HepG2 (cell line): ENCODE data around the gene ACBD5. TPM values are rescaled to one million over a fixed set of nuclear protein-coding genes. Genes with fewer than 3 reads are reported as not detected.

Experiments
- JUND ChIP-seq: sonication (generic); formaldehyde crosslinking; IDR thresholded peaks from 2 replicates; pipeline ENCODE4 v1.8.0; 2022; ENCODE audit warnings: mild to moderate bottlenecking, missing genetic modification reagents
- NFIB ChIP-seq: sonication (generic); formaldehyde crosslinking; IDR thresholded peaks from 2 replicates; pipeline ENCODE4 v1.9.0; 2021; ENCODE audit warnings: missing genetic modification reagents, mild to moderate bottlenecking, borderline replicate concordance
- SKI ChIP-seq: fragments of 450-650 bp; IDR thresholded peaks from one replicate; pipeline ENCODE4 v1.6.1; 2018; ENCODE audit warnings: mild to moderate bottlenecking; ENCODE audit not compliant: partially characterized antibody
- SNAPC2 ChIP-seq: sonication (generic); formaldehyde crosslinking; IDR thresholded peaks from 2 replicates; pipeline ENCODE4 v1.8.1; 2022; ENCODE audit warnings: mild to moderate bottlenecking, missing genetic modification reagents
- SRSF9 ChIP-seq: fragments of 200-400 bp; formaldehyde crosslinking; IDR thresholded peaks from 2 replicates; pipeline ENCODE4 v1.6.1; 2018; ENCODE audit warnings: borderline replicate concordance, mild to moderate bottlenecking, low read depth, low read length; ENCODE audit not compliant: insufficient read depth, poor library complexity, severe bottlenecking
- ZBTB42 ChIP-seq: sonication (generic); formaldehyde crosslinking; IDR thresholded peaks from 2 replicates; pipeline ENCODE4 v1.5.0; 2020; ENCODE audit warnings: mild to moderate bottlenecking, missing genetic modification reagents
- ZFP37 ChIP-seq: sonication (generic); formaldehyde crosslinking; IDR thresholded peaks from 2 replicates; pipeline ENCODE4 v1.4.0; 2020; ENCODE audit warnings: missing genetic modification reagents, borderline replicate concordance
- ZNF33B ChIP-seq: sonication (generic); formaldehyde crosslinking; IDR thresholded peaks from 2 replicates; pipeline ENCODE4 v1.5.1; 2020; ENCODE audit warnings: mild to moderate bottlenecking, missing genetic modification reagents
- ZNF644 ChIP-seq: IDR thresholded peaks from 2 replicates; pipeline ENCODE4 v1.6.1; 2016; ENCODE audit warnings: low read depth
- ZNF782 ChIP-seq: sonication (generic); formaldehyde crosslinking; IDR thresholded peaks from 2 replicates; pipeline ENCODE4 v1.4.0; 2020; ENCODE audit warnings: missing genetic modification reagents, mild to moderate bottlenecking, borderline replicate concordance
- polyA plus RNA-seq, 8 experiments: library from polyadenylated mRNA; depleted of rRNA in 3 of 8; stranded (reverse) in 7 of 8; unstranded in 1 of 8; fragments of >200 nt; fragmentation: Illumina TruSeq in 4 of 8; extraction: Trizol in 4 of 8; gene quantifications; 2 replicates each; pipeline versions ENCODE4 v1.2.1 to v1.2.3, GENCODE V29; 2011 to 2016; ENCODE audit warnings: low read depth in 4 of 8, missing spikeins in 1 of 8, mixed read lengths in 1 of 8; ENCODE audit not compliant: insufficient read depth in 1 of 8
- total RNA-seq, 5 experiments: library from RNA; depleted of rRNA; stranded (reverse); fragments of >200 nt; fragmentation: Illumina TruSeq; extraction: Trizol; gene quantifications; 2 replicates each; pipeline ENCODE4 v1.2.3, GENCODE V29; 2016; ENCODE audit warnings: low read depth in 1 of 5
- TF ChIP-seq, protein P1 (sequence below): sonication (generic); formaldehyde crosslinking; IDR thresholded peaks from 2 replicates; pipeline ENCODE4 v1.4.0; 2020; ENCODE audit warnings: mild to moderate bottlenecking, missing genetic modification reagents, borderline replicate concordance
- TF ChIP-seq, protein P2 (sequence below): sonication (generic); formaldehyde crosslinking; IDR thresholded peaks from 2 replicates; pipeline ENCODE4 v1.8.0; 2022; ENCODE audit warnings: missing genetic modification reagents, mild to moderate bottlenecking, inconsistent platforms, borderline replicate concordance
- TF ChIP-seq, protein P3 (sequence below): sonication (generic); formaldehyde crosslinking; IDR thresholded peaks from 2 replicates; pipeline ENCODE4 v1.4.0; 2020; ENCODE audit warnings: missing genetic modification reagents
- TF ChIP-seq, protein P4 (sequence below): sonication (generic); formaldehyde crosslinking; IDR thresholded peaks from 2 replicates; pipeline ENCODE4 v1.8.0; 2022; ENCODE audit warnings: missing genetic modification reagents, mild to moderate bottlenecking, borderline replicate concordance
- TF ChIP-seq, protein P5 (sequence below): sonication (generic); formaldehyde crosslinking; conservative IDR thresholded peaks from 2 replicates; pipeline ENCODE4 v1.8.0; 2022; ENCODE audit warnings: missing genetic modification reagents

Gene ACBD5
- total and polyA plus RNA-seq, 2 of the 13 experiments (the other 11 are each of a cell fraction or from before 2014, with no cell fraction given) = 10.3 to 14.8 TPM

DNA sequence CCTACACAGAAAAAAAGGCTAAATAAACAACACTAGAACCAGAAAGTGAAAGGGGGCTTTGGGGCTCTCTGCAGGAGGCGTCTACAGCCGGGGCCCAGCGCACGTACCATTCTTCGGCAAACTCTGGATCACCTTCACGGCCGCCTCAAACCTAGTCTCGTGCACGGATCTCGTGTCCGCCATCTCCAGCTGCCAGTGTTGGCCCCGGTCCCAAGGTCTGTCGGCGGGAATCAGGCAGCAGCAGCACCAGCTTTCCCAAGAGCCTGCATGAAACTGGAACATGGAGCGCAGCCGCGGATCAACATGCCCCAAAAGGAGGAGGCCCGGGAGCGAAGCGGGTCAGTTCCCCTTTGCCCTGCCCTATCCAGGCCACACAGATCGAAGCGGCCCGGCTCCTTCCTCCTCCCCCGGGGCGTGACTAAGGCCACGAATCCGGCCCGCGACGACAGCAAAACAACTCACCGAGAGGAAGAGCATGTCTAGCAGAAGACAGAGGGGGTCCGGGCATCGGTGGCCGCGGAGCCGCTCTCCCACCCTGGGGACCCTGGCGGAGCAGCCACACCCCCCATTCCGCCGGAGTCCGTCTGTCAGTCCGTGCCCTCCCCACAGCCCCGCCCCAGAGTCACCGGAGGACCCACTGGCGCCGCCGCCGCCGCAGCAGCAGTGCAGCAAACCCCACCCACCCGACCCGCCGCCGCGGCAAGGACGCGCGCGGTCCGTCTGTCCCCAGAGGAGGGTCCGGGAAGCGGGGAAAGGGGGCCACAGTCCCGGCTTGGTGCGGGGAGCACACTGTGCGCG is at the start of gene ACBD5 (continued):
- TF ChIP-seq ZBTB42 (CRISPR knock-in tag) (no peak), SKI (peak; percentile 49), ZNF644 (CRISPR knock-in tag) (peak; percentile 52; the same call in 1 of the 2 replicates), SNAPC2 (CRISPR knock-in tag) (no peak), JUND (CRISPR knock-in tag) (no peak), ZNF782 (CRISPR knock-in tag) (no peak), NFIB (CRISPR knock-in tag) (no peak), ZNF33B (no peak), SRSF9 (no peak), ZFP37 (no peak)
- TF ChIP-seq, protein P1, sequence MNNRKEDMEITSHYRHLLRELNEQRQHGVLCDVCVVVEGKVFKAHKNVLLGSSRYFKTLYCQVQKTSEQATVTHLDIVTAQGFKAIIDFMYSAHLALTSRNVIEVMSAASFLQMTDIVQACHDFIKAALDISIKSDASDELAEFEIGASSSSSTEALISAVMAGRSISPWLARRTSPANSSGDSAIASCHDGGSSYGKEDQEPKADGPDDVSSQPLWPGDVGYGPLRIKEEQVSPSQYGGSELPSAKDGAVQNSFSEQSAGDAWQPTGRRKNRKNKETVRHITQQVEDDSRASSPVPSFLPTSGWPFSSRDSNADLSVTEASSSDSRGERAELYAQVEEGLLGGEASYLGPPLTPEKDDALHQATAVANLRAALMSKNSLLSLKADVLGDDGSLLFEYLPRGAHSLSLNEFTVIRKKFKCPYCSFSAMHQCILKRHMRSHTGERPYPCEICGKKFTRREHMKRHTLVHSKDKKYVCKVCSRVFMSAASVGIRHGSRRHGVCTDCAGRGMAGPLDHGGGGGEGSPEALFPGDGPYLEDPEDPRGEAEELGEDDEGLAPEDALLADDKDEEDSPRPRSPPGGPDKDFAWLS (CRISPR knock-in tag) = no peak
- TF ChIP-seq, protein P2, sequence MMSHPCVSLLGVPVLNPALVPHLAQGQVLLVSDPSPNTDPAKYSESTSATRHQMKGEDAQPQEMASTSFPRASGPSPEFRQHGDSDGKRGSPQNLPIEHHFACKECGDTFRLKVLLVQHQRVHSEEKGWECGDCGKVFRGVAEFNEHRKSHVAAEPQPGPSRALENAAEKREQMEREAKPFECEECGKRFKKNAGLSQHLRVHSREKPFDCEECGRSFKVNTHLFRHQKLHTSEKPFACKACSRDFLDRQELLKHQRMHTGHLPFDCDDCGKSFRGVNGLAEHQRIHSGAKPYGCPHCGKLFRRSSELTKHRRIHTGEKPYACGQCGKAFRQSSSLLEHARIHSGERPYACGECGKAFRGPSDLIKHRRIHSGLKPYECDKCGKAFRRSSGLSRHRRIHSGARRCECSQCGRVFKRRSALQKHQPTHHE (CRISPR knock-in tag) = peak; percentile 94
- TF ChIP-seq, protein P3, sequence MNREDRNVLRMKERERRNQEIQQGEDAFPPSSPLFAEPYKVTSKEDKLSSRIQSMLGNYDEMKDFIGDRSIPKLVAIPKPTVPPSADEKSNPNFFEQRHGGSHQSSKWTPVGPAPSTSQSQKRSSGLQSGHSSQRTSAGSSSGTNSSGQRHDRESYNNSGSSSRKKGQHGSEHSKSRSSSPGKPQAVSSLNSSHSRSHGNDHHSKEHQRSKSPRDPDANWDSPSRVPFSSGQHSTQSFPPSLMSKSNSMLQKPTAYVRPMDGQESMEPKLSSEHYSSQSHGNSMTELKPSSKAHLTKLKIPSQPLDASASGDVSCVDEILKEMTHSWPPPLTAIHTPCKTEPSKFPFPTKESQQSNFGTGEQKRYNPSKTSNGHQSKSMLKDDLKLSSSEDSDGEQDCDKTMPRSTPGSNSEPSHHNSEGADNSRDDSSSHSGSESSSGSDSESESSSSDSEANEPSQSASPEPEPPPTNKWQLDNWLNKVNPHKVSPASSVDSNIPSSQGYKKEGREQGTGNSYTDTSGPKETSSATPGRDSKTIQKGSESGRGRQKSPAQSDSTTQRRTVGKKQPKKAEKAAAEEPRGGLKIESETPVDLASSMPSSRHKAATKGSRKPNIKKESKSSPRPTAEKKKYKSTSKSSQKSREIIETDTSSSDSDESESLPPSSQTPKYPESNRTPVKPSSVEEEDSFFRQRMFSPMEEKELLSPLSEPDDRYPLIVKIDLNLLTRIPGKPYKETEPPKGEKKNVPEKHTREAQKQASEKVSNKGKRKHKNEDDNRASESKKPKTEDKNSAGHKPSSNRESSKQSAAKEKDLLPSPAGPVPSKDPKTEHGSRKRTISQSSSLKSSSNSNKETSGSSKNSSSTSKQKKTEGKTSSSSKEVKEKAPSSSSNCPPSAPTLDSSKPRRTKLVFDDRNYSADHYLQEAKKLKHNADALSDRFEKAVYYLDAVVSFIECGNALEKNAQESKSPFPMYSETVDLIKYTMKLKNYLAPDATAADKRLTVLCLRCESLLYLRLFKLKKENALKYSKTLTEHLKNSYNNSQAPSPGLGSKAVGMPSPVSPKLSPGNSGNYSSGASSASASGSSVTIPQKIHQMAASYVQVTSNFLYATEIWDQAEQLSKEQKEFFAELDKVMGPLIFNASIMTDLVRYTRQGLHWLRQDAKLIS = peak; percentile 22; the same call in 1 of the 2 replicates
- TF ChIP-seq, protein P4, sequence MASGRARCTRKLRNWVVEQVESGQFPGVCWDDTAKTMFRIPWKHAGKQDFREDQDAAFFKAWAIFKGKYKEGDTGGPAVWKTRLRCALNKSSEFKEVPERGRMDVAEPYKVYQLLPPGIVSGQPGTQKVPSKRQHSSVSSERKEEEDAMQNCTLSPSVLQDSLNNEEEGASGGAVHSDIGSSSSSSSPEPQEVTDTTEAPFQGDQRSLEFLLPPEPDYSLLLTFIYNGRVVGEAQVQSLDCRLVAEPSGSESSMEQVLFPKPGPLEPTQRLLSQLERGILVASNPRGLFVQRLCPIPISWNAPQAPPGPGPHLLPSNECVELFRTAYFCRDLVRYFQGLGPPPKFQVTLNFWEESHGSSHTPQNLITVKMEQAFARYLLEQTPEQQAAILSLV = peak; percentile 86
- TF ChIP-seq, protein P5, sequence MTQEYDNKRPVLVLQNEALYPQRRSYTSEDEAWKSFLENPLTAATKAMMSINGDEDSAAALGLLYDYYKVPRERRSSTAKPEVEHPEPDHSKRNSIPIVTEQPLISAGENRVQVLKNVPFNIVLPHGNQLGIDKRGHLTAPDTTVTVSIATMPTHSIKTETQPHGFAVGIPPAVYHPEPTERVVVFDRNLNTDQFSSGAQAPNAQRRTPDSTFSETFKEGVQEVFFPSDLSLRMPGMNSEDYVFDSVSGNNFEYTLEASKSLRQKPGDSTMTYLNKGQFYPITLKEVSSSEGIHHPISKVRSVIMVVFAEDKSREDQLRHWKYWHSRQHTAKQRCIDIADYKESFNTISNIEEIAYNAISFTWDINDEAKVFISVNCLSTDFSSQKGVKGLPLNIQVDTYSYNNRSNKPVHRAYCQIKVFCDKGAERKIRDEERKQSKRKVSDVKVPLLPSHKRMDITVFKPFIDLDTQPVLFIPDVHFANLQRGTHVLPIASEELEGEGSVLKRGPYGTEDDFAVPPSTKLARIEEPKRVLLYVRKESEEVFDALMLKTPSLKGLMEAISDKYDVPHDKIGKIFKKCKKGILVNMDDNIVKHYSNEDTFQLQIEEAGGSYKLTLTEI (CRISPR knock-in tag) = no peak
